ENCODE measurements around the gene MEN1.
"Not testable (repeated sequence)": the region's sequence is repeated elsewhere in the genome, so short reads cannot be mapped to it uniquely, and the experiment has no call there.

DNA sequence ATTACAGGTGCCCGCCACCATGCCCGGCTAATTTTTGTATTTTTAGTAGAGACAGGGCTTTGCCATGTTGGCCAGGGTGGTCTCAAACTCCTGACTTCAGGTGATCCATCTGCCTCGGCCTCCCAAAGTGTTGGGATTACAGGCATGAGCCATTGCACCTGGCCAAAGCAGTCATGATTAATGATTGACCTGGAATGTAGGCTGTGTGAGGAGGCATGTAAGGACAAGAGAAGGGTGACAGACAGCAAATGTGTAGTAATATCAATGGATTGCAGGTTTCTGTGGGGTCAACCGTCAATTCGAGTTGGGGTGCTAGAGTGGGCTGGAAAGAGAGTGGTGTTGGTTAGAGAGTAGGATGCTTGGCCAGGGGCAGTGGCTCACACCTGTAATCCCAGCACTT, 5.1 kb upstream of the MEN1 start:
- not testable (repeated sequence) for TF ChIP-seq EZH2phosphoT487 (IDR thresholded peaks at IDR 0.05; ENCODE audit: insufficient read depth, low read depth); EZH2 (IDR thresholded peaks at IDR 0.05; ENCODE audit: insufficient read depth, poor library complexity, severe bottlenecking)
